ENCODE measurements around the gene SF3B3. TPM values are rescaled to one million over a fixed set of nuclear protein-coding genes. Genes with fewer than 3 reads are reported as not detected.
"Not testable (repeated sequence)": the region's sequence is repeated elsewhere in the genome, so short reads cannot be mapped to it uniquely, and the experiment has no call there.

Gene SF3B3
- total RNA-seq, 1 donor from 2014 or later: 379 TPM

- Mint-ChIP-seq H3K27ac (peak overlapping the region; percentile 87), H3K36me3 (ENCODE audit: insufficient read depth) (peaks cover 25% of the 10 kb centered on the region), H3K4me1 (ENCODE audit: low read depth) (peaks cover 29% of the 10 kb centered on the region)
Measured at GRCh38 chr16:70526403-70526802, 2.8 kb downstream of the SF3B3 start.

GRCh38 chr16:70527315-70527996 lies 3.8 kb downstream of the SF3B3 start:
- H3K36me3 Mint-ChIP-seq (ENCODE audit: insufficient read depth): peaks cover 27% of the 10 kb centered on the region

More at GRCh38 chr16:70526403-70526802, 2.8 kb downstream of the SF3B3 start:
- H3K9me3 Mint-ChIP-seq (ENCODE audit: low read depth): no peaks in the 10 kb centered on the region
- H3K27me3 Mint-ChIP-seq: no peaks in the 10 kb centered on the region
- TF ChIP-seq CTCF (IDR thresholded peaks at IDR 0.05; ENCODE audit: unreplicated experiment): no peak
- peak overlapping the region; percentile 71 for H3K4me3 Mint-ChIP-seq (ENCODE audit: low read depth)
- DNase-seq (ENCODE audit: low spot score, unreplicated experiment): no peak

GRCh38 chr16:70529051-70529777 lies 5.6 kb downstream of the SF3B3 start:
- peak; percentile 56 for TF ChIP-seq CTCF (IDR thresholded peaks at IDR 0.05; ENCODE audit: unreplicated experiment)
- Mint-ChIP-seq H3K27me3 (no peaks in the 10 kb centered on the region), H3K4me3 (ENCODE audit: low read depth) (no peak overlapping the region), H3K27ac (no peak overlapping the region), H3K4me1 (ENCODE audit: low read depth) (peaks cover 21% of the 10 kb centered on the region), H3K9me3 (ENCODE audit: low read depth) (no peaks in the 10 kb centered on the region), H3K36me3 (ENCODE audit: insufficient read depth) (peaks cover 36% of the 10 kb centered on the region)
- DNase-seq (ENCODE audit: low spot score, unreplicated experiment): no peak

More at GRCh38 chr16:70527315-70527996, 3.8 kb downstream of the SF3B3 start:
- TF ChIP-seq CTCF (IDR thresholded peaks at IDR 0.05; ENCODE audit: unreplicated experiment): no peak
- no peaks in the 10 kb centered on the region for H3K27me3 Mint-ChIP-seq
- no peak for DNase-seq (ENCODE audit: low spot score, unreplicated experiment)
- H3K4me1 Mint-ChIP-seq (ENCODE audit: low read depth): peaks cover 24% of the 10 kb centered on the region
- H3K27ac Mint-ChIP-seq: peak overlapping the region; percentile 16
- H3K4me3 Mint-ChIP-seq (ENCODE audit: low read depth): peak overlapping the region; percentile 19
- no peaks in the 10 kb centered on the region for H3K9me3 Mint-ChIP-seq (ENCODE audit: low read depth)

- DNase-seq (ENCODE audit: low spot score, unreplicated experiment); H3K9me3 Mint-ChIP-seq (ENCODE audit: low read depth); H3K27ac Mint-ChIP-seq; H3K4me3 Mint-ChIP-seq (ENCODE audit: low read depth); H3K27me3 Mint-ChIP-seq: not testable (repeated sequence)
- H3K4me1 Mint-ChIP-seq (ENCODE audit: low read depth): peaks cover 19% of the 10 kb centered on the region
- H3K36me3 Mint-ChIP-seq (ENCODE audit: insufficient read depth): peaks cover 37% of the 10 kb centered on the region
Measured at GRCh38 chr16:70529954-70530353, 6.3 kb downstream of the SF3B3 start.

GRCh38 chr16:70534971-70535370 lies 11.4 kb downstream of the SF3B3 start:
- Mint-ChIP-seq H3K4me3 (ENCODE audit: low read depth) (no peak overlapping the region), H3K9me3 (ENCODE audit: low read depth) (no peaks in the 10 kb centered on the region), H3K27ac (peak overlapping the region; percentile 19), H3K27me3 (no peaks in the 10 kb centered on the region), H3K36me3 (ENCODE audit: insufficient read depth) (peaks cover 36% of the 10 kb centered on the region), H3K4me1 (ENCODE audit: low read depth) (no peaks in the 10 kb centered on the region)
- TF ChIP-seq CTCF (IDR thresholded peaks at IDR 0.05; ENCODE audit: unreplicated experiment): no peak
- no peak for DNase-seq (ENCODE audit: low spot score, unreplicated experiment)

All from progenitor cell of endocrine pancreas (in vitro differentiated cells).